Measurements from ENCODE around the gene PSMB5. TPM values are rescaled to one million over a fixed set of nuclear protein-coding genes. Genes with fewer than 3 reads are reported as not detected.

PSMB5 gene
- total RNA-seq, 1 donor from 2014 or later: 118 TPM

DNA sequence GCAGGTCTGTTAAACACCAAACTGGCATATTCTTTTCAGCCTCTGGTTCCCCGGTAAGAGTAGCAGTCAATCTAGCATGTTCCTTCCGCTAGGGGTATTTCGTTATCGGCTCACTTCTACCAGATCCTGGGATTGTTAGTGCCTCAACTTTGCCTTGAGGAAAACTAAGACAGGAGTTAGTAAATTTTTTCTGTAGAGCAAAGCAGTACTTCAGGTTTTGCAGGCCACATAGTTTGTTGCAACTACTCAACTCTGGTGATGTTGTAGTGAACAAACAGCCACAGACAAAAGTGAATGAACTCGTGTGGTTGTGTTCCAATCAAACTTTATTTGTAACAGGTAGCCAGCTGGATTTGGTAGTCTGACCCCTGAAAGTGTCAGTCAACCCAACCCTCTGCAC lies 28.9 kb upstream of the PSMB5 start:
- no peaks in the 10 kb centered on the region for H3K9me3 ChIP-seq (replicated peaks)
- peaks cover 100% of the 10 kb centered on the region for H3K36me3 ChIP-seq
- no peak overlapping the region for H3K4me3 ChIP-seq
- no peak for DNase-seq
- H3K27ac ChIP-seq (replicated peaks): no peak overlapping the region
- peaks cover 25% of the 10 kb centered on the region for H3K4me1 ChIP-seq
- H3K27me3 ChIP-seq (ENCODE audit: low read depth): no peaks in the 10 kb centered on the region
- intact Hi-C loops (cut with micrococcal nuclease): no loop called here
- TF ChIP-seq CTCF (IDR thresholded peaks at IDR 0.05; ENCODE audit: borderline replicate concordance): no peak

DNA sequence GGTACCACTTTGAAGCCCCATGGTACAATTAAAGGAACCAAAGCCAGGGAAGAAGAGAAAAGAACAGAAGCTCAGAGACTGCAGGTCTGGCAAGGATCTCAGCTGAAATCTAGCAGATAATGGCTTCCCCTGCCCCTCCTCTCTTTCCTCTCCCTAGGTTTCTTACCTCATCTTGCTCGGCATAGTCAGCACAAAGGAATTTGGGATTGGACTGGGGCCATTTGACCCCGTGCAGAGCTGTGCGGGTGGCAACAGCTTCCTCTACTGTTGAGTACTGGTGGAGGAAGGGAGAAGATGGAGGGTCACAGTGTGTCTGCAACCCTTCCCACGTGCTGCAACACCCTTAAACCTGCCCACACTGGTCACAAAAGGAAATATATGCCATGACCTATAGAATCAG lies 27.3 kb upstream of the PSMB5 start:
- Histone ChIP-seq H3K4me3 (no peak overlapping the region), H3K36me3 (peaks cover 86% of the 10 kb centered on the region), H3K27ac (replicated peaks) (peak overlapping the region; percentile 27), H3K4me1 (peaks cover 29% of the 10 kb centered on the region), H3K9me3 (replicated peaks) (no peaks in the 10 kb centered on the region), H3K27me3 (ENCODE audit: low read depth) (no peaks in the 10 kb centered on the region)
- DNase-seq: no peak
- intact Hi-C loops (cut with micrococcal nuclease): no loop called here
- no peak for TF ChIP-seq CTCF (IDR thresholded peaks at IDR 0.05; ENCODE audit: borderline replicate concordance)

DNA sequence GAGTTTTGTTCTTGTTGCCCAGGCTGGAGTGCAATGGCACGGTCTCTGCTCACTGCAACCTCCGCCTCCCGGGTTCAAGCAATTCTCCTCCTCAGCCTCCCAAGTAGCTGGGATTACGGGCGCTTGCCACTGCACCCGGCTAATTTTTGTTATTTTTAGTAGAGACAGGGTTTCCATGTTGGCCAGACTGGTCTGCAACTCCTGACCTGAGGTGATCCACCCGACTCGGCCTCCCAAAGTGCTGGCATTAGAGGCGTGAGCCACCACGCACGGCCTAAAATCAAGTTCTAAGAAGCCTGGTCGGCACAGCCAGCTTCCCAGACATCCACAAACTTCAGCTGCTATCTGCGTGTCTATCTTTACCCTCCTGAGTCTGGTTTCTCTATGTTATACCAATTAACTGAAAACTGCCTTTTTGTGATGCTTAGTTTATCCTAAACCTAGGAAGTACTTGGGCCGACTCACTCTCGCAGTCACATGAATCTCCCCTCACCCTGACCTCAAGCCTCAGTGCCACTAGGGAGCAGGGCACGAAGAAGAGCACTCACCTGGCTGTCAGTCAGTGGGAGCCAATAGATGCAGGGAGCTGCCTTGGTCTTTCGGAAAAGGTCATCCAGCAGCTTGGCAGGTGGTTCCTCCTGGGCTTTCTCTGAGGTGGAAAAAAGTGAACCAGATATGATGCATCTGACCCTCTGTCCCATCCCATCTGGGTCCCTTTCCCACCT lies 26.0 kb upstream of the PSMB5 start:
- Histone ChIP-seq H3K36me3 (peaks cover 73% of the 10 kb centered on the region), H3K27me3 (ENCODE audit: low read depth) (no peaks in the 10 kb centered on the region), H3K9me3 (replicated peaks) (no peaks in the 10 kb centered on the region), H3K4me1 (peaks cover 38% of the 10 kb centered on the region), H3K27ac (replicated peaks) (no peak overlapping the region), H3K4me3 (no peak overlapping the region)
- DNase-seq: no peak
- intact Hi-C loops (cut with micrococcal nuclease): no loop called here
- TF ChIP-seq CTCF (IDR thresholded peaks at IDR 0.05; ENCODE audit: borderline replicate concordance): no peak

- Histone ChIP-seq H3K4me1 (peaks cover 42% of the 10 kb centered on the region), H3K36me3 (peaks cover 55% of the 10 kb centered on the region), H3K27ac (replicated peaks) (peak overlapping the region; percentile 80), H3K27me3 (ENCODE audit: low read depth) (no peaks in the 10 kb centered on the region), H3K9me3 (replicated peaks) (no peaks in the 10 kb centered on the region), H3K4me3 (no peak overlapping the region)
- no peak for TF ChIP-seq CTCF (IDR thresholded peaks at IDR 0.05; ENCODE audit: borderline replicate concordance)
- intact Hi-C loops (cut with micrococcal nuclease): loop anchor here (5.0 kb wide), 1 partner anchor 72 kb away; no protein-coding TSS in a partner anchor
- no peak for DNase-seq
These were observed 24.2 kb upstream of the PSMB5 start for GRCh38 chr14:23058654-23059504.

GRCh38 chr14:23057757-23058653 lies 23.3 kb upstream of the PSMB5 start:
- Histone ChIP-seq H3K36me3 (peaks cover 46% of the 10 kb centered on the region), H3K4me3 (peak overlapping the region; percentile 84), H3K27ac (replicated peaks) (peak overlapping the region; percentile 80), H3K4me1 (peaks cover 42% of the 10 kb centered on the region), H3K9me3 (replicated peaks) (no peaks in the 10 kb centered on the region), H3K27me3 (ENCODE audit: low read depth) (no peaks in the 10 kb centered on the region)
- peak; percentile 86 for DNase-seq
- TF ChIP-seq CTCF (IDR thresholded peaks at IDR 0.05; ENCODE audit: borderline replicate concordance): peak; percentile 97
- intact Hi-C loops (cut with micrococcal nuclease): loop anchor here (5.0 kb wide), 1 partner anchor 71 kb away; no protein-coding TSS in a partner anchor

All from left ventricle myocardium inferior (tissue), 1 donor.